ENCODE data around the gene COA3.

Gene COA3

GRCh38 chr17:42798383-42799380, at the start of gene COA3, which contains the start of gene CNTD1:
COA3 (minus strand) TSS chr17:42798704; CDS start chr17:42798681, 23 bp downstream.
CNTD1 (plus strand) TSS chr17:42798861; CDS start chr17:42799068, 207 bp downstream.
- peak; percentile 81 for DNase-seq

DNA sequence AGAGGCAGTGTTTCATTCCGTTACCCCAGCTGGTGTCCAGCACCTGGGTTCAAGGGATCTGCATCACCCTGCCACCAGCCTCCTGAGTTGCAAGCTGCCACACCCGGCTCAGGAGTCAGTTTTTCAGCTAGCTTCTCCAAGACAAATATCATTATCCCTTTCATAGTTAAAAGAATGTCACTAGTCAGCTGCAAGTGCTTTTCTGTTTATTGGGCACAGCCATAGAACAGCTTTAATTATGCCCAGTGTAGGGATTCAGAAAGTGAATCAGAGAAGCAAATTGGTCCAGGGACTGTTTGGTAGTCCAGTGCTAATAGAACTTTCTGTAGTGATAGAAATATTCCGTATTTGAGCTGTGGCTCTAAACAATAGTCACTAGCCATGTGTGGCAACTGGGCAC, 49.6 kb upstream of the COA3 start:
- no peak for DNase-seq

- no peak for DNase-seq
Measured at GRCh38 chr17:42846594-42847280, 48.2 kb upstream of the COA3 start.

DNA sequence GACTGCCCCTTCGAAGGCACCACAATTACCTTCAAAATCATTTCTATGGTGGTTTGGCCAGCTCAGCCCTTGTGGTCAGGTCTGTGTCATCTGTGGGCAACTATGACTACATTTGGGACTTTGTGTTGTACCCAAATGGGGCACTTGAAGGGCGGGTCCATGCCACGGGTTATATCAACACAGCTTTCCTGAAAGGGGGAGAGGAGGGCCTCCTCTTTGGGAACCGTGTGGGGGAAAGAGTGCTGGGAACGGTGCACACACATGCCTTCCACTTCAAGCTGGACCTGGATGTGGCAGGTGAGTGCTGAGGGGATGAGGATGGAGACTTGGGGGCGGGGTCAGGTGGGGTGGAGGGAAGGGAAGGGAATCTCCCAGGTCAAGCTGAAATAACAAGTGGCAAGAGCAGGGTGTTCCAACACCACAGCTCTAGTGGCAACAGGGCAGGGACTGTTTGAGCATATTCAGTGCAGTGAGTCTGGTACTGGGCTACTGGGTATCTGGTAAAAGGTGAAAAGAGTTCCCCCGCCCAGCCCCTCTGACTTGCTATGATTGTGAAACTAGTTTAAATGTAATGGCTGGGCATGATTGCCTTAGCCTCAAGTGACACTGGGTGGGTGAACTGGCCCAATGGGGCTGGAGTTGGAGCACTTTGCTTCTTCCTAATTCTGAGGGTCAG, 47.6 kb upstream of the COA3 start:
- DNase-seq, result no peak

DNA sequence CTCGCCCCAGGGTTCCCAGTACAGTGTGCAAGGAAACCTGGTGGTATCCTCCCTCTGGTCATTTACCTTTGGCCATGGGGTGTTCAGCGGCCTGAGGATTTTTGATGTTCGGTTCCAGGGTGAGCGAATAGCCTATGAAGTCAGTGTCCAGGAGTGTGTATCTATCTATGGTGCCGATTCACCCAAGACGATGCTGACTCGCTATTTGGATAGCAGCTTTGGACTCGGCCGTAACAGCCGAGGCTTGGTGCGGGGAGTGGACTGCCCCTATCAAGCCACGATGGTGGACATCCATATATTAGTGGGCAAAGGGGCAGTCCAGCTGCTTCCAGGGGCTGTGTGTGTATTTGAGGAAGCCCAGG, 47.0 kb upstream of the COA3 start:
- DNase-seq, result no peak

DNA sequence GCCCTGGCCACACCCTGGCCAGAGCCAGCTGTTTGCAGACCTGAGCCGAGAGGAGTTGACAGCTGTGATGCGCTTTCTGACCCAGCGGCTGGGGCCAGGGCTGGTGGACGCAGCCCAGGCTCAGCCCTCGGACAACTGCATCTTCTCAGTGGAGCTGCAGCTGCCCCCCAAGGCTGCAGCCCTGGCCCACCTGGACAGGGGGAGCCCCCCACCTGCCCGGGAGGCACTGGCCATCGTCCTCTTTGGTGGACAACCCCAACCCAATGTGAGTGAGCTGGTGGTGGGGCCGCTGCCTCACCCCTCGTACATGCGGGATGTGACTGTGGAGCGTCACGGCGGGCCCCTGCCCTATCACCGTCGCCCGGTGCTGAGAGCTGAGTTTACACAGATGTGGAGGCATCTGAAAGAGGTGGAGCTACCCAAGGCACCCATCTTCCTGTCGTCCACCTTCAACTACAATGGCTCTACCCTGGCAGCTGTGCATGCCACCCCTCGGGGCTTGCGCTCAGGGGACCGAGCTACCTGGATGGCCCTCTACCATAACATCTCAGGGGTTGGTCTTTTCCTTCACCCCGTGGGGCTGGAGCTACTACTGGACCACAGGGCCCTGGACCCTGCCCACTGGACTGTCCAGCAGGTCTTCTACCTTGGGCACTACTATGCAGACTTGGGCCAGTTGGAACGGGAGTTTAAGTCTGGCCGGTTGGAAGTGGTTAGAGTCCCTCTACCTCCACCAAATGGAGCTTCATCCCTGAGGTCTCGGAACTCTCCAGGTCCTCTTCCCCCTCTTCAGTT, 46.5 kb upstream of the COA3 start:
- DNase-seq, result no peak

DNA sequence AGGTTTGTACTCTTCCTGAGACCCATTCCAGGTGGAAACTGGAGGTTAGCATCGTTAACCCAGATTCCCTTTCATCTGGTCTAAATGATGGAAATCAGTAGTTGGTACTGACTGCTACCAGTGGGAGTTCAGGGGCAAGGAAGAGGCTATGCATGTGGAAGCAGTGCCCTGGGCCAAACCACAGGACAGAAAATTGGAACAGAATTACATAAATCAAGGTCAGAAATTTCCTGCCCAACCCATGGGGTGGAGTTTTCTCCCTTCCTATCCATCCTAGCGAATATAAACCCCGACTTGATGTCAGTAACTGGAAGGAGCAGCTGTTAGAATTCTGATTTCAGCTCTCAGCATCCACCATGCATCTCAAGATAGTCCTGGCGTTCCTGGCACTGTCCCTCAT, 45.8 kb upstream of the COA3 start, which contains the start of gene AOC2:
Gene AOC2 (plus strand): TSS at position 310 of the 400 bp plus-strand sequence. CDS start 47 bp downstream, at position 357.
- DNase-seq, result no peak

DNA sequence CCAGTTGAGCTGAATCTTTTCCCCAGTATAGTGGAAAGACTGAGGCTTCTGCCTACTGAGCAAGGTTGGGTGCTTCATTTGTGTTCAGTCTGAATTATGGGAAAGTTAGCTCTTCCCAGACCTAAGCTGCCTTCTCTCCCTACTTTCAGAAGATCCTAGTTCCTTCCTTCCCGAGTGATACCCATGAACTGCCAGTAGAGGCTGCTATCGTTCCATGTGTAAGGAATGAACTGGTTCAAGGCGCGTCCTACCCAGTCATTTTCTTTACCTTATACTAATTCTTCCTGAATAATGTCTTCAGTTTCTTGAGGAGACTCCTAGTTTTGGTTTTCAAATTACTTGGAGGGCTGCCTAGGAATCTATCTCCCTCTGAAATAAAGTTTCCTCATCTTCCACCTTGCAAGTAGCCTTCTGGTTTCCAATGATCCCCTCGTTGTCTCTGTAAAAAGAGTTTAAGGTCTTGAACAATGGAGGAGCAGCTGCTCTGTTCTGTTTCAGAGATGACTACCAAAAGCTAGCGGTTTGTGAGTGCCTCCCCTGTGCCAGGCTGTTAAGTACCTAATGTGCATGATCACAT, 44.9 kb upstream of the COA3 start:
- DNase-seq, result peak; percentile 23

- DNase-seq, result no peak
Measured at GRCh38 chr17:42841975-42842685, 43.6 kb upstream of the COA3 start.

DNA sequence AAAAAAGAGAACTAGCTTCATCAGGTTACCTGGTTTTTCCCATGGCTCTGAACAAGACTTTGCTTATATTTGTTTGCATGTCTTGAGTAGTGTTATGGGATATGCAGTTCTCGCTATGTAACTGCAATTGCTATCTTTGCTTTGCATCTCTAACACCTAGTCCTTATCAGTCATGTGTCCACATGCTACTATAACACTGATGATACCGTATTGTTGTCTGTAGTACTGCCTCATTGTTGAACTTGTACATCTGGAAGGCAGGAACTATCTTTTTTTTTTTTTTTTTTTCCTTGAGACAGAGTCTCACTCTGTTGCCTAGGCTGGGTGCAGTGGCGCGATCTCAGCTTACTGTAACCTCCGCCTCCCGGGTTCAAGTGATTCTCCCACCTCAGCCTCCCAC, 37.2 kb upstream of the COA3 start:
- DNase-seq, result no peak

GRCh38 chr17:42833767-42834422, 35.4 kb upstream of the COA3 start:
- DNase-seq, result no peak

GRCh38 chr17:42832934-42833766, 34.6 kb upstream of the COA3 start, which contains the start of gene PSME3:
PSME3 (plus strand) TSS chr17:42833397; CDS start chr17:42833632, 235 bp downstream.
- DNase-seq, result peak; percentile 85

- DNase-seq, result no peak
Measured at GRCh38 chr17:42832213-42832933, 33.9 kb upstream of the COA3 start.

GRCh38 chr17:42830971-42831370, 32.5 kb upstream of the COA3 start:
- no peak for DNase-seq

DNA sequence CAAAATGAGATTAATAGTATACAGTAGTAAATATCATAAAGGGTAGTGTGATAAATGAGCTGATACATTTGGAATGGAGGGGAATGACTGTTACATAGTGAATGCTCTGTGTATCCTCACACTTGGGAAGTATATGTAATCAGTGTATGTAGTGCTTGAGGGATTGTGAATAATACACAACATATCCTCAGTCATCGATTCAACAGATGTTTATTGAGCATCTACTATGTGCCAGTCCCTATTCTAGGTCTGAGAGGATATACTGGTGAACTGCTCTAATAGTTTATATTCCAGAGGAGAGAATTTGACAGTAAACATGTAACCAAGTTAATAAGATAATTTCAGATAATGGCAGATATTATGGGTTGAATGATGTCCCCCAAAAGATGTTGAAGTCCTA, 29.0 kb upstream of the COA3 start:
- DNase-seq, result no peak

DNA sequence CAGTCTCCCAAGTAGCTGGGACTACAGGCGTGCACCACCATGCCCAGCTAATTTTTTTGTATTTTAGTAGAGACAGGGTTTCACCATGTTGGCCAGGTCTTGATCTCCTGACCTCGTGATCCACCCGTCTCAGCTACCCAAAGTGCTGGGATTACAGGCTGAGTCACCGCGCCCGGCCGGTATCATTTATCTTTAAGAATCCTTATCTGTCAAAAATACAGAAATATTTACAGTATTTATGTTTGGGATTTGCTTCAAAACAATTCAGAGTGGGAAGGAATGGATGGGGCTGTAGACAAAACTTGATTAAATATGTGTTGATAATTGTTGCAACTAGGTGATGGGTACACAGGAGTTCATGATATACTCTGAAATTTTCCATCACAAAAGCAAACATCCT, 22.7 kb upstream of the COA3 start:
- DNase-seq, result no peak

DNA sequence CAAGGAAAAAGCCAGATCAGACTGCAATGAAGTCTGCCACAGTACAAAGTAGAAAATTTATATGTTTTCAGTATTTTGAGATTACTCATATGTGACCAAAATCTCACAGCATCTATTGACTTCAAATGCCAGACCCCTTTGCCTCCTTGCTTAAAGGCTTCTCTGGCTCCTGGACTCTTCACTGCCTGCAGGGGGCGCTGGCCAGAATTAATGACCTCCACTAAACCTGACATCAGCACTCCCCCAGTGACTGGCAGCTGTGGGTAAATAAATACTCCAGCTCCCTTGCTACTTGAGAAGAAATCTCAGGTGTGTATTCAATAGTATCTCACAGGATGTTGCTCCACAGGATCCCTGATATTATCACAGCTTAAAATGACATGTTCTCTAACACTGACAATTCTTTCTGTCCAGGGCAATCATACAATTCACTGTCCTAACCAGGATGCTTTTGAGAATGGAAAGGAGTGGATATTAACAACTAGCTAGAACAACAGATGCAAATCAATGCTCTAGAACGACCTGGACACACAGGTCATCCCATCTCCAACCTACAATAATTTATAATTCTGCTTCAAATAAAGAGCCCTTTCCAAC, 21.5 kb upstream of the COA3 start:
- DNase-seq, result no peak

DNA sequence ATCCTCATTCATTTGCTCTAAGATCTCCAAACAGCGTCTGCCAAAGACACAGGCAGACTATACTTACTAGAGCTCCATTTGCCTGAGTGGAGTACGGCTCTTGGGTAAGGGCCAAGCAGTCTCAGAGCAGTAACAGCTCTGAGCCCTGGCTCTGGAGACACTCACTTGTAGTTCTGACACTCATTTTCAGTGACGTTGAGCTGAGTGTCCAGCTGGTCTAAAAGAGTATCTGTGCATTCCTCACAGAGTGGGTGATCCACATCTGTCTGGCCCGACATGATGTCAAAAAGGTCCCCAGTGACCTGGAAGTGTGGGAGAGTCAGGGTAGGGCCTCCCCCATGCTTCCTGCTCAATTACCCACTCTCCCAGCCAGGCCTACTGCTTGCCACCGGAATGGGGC, 19.9 kb upstream of the COA3 start:
- no peak for DNase-seq

DNA sequence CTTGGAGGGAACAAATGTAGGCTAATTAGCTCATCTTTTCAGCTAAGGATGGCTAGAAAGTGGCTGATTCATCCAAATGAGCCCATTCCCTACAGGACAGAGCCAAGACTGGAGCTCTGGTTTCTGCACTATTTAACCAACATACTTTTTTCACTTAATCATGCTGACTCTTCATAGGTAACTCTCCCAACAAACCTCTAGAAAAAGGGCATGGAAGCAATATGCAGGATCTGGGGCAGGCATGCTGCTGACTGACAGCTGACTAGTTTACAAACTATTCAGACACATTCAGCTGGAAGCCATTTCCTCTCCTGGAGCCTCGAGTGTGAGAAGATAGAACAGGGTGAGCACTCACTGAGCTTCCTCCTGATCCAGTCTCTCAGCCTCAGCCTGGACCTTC, 19.4 kb upstream of the COA3 start:
- DNase-seq, result no peak

Measured in T1000 (cell line).